Glutamatergic neuron (in vitro differentiated cells): ENCODE results near the gene TBC1D2B. TPM values are rescaled to one million over a fixed set of nuclear protein-coding genes. Genes with fewer than 3 reads are reported as not detected.

Experiments
- DNase-seq: peaks from one replicate; pipeline ENCODE4 v3.0.0; 2022
- H3K27ac Mint-ChIP-seq: one replicate; pipeline ENCODE4 v1.8.0; 2020; ENCODE audit warnings: mild to moderate bottlenecking, mixed read lengths, inconsistent platforms; ENCODE audit not compliant: unreplicated experiment
- H3K27me3 Mint-ChIP-seq: one replicate; pipeline ENCODE4 v1.8.0; 2020; ENCODE audit warnings: mild to moderate bottlenecking, moderate library complexity, mixed read lengths, inconsistent platforms; ENCODE audit not compliant: unreplicated experiment
- H3K36me3 Mint-ChIP-seq: one replicate; pipeline ENCODE4 v1.8.0; 2020; ENCODE audit warnings: mild to moderate bottlenecking, mixed read lengths, inconsistent platforms; ENCODE audit not compliant: unreplicated experiment
- H3K4me1 Mint-ChIP-seq: one replicate; pipeline ENCODE4 v1.8.0; 2020; ENCODE audit warnings: mild to moderate bottlenecking, low read depth, mixed read lengths, inconsistent platforms; ENCODE audit not compliant: unreplicated experiment
- H3K4me3 Mint-ChIP-seq: one replicate; pipeline ENCODE4 v1.8.0; 2020; ENCODE audit warnings: mild to moderate bottlenecking, mixed read lengths, inconsistent platforms; ENCODE audit not compliant: unreplicated experiment
- H3K9me3 Mint-ChIP-seq: one replicate; pipeline ENCODE4 v1.8.0; 2020; ENCODE audit warnings: mild to moderate bottlenecking, moderate library complexity, mixed read lengths, inconsistent platforms; ENCODE audit not compliant: unreplicated experiment
- CTCF ChIP-seq: fragments of 200-600 bp; sonication (generic); IDR thresholded peaks from one replicate; pipeline ENCODE4 v1.5.0; 2021; ENCODE audit not compliant: partially characterized antibody, unreplicated experiment
- total RNA-seq: library from RNA; stranded (reverse); fragmentation: NEBNext Ultra II Directional; extraction: Animal tissue kit (Norgen Biotek cat#: 25700); gene quantifications from one replicate; pipeline ENCODE4 v1.2.1, GENCODE V29; 2021; ENCODE audit not compliant: unreplicated experiment

The TBC1D2B gene
- total RNA-seq, 1 donor from 2014 or later = 45.3 TPM

- TF ChIP-seq CTCF = no peak
- Mint-ChIP-seq H3K27ac (no peak overlapping the region), H3K4me1 (no peaks in the 10 kb centered on the region), H3K9me3 (peaks cover 3% of the 10 kb centered on the region), H3K36me3 (peaks cover 5% of the 10 kb centered on the region), H3K4me3 (no peak overlapping the region), H3K27me3 (peaks cover 12% of the 10 kb centered on the region)
- DNase-seq = no peak
Observed at GRCh38 chr15:78097667-78098066, 20.2 kb upstream of the TBC1D2B start.

GRCh38 chr15:78093242-78094020 lies 15.9 kb upstream of the TBC1D2B start:
- no peaks in the 10 kb centered on the region for H3K9me3 Mint-ChIP-seq

DNA sequence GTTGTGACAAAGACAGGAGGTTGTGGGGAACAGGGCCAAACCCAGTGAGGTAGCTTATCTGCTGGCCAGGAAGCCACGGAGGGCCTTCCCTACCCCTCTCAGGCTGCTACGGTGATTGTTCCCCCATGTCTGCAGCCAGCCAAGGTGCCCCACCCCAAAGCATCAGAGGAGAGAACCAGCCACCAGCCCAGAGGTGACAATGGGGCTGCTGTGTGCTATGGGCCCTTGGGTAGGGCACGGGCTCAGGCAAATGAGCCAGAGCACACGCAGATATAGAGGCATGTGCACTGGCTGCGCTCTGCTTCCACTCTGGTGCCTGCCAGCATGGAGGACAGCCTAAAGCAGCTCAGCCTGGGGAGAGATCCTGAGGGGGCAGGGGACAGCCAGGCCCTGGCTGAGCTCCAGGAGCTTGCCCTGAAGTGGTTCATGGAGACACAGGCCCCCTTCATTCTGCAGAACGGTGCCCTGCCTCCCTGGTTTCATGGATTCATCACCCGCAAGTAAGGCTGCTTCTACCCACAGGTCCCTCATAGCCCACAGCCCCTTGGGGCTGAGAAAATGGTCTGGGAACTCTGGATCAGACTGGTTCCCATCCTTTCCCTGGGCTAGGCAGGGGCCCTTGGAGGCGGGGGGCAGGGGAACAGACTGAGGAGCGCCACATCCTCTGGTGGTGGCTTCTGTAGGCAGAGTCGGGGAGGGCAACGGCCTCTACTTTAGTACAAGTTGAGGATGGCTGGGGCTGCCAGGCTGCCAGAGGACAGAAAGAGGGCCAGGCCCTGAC lies 14.9 kb upstream of the TBC1D2B start, which contains the start of gene SH2D7:
TSS of gene SH2D7 (plus strand) at position 301 of the 781 bp plus-strand sequence. CDS start at position 325, 24 bp downstream.
- no peak for DNase-seq
- Mint-ChIP-seq H3K4me3 (no peak within 1 kb of the TSS), H3K36me3 (no peaks in the 10 kb centered on the region), H3K9me3 (no peaks in the 10 kb centered on the region), H3K27me3 (peaks cover 4% of the 10 kb centered on the region), H3K27ac (no peak within 1 kb of the TSS), H3K4me1 (no peaks in the 10 kb centered on the region)
- no peak for TF ChIP-seq CTCF

More at GRCh38 chr15:78093242-78094020, 15.9 kb upstream of the TBC1D2B start:
- TF ChIP-seq CTCF = no peak
- no peaks in the 10 kb centered on the region for H3K4me1 Mint-ChIP-seq
- DNase-seq = no peak
- peaks cover 7% of the 10 kb centered on the region for H3K27me3 Mint-ChIP-seq
- no peak overlapping the region for H3K4me3 Mint-ChIP-seq
- H3K36me3 Mint-ChIP-seq = no peaks in the 10 kb centered on the region
- H3K27ac Mint-ChIP-seq = no peak overlapping the region

DNA sequence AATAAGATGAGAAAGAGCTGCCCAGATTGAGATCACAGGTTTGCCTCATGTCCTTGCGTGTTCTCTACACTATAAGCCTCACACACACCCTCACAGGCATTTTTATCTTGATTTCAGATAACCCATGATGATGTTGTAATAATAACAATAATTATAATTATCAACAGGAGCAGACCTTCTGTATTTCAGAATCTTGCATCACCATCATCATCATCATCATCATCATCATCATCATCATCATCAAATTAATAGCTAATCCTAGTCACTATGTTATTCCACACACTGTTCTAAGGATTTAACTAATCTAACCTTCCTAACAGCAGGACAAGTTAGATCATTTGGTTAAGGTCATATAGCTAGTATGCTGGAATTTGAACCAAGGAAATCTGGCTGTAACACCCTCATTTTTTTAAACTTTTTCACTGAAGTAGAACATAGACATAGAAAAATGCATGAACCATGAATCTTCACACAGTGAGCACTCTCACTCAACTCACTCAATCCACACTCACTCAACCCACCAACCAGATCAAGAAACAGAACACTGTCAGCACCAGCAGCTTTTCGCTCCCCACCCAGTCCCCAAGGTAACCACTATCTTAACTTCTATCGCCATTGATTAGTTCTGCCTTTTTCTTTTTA lies 13.0 kb upstream of the TBC1D2B start:
- TF ChIP-seq CTCF = no peak
- Mint-ChIP-seq H3K36me3 (no peaks in the 10 kb centered on the region), H3K27me3 (peaks cover 4% of the 10 kb centered on the region), H3K4me1 (peaks cover under 1% of the 10 kb centered on the region), H3K27ac (peak overlapping the region; percentile 28), H3K4me3 (no peak overlapping the region), H3K9me3 (no peaks in the 10 kb centered on the region)
- DNase-seq = no peak
